Spleen (tissue), 13 donors: ENCODE data around the gene CDAN1. TPM values are rescaled to one million over a fixed set of nuclear protein-coding genes. Genes with fewer than 3 reads are reported as not detected.

Experiments used
- DNase-seq: peaks from one replicate; pipeline ENCODE4 v3.0.0-alpha.2; 2020
- H3K27ac ChIP-seq, 8 donors: fragments of 200-600 bp; sonication (generic) in 7 of 8; 1 replicate in 4 of 8; 2 replicates in 4 of 8; pipeline versions ENCODE4 v1.5.0 to v1.8.0; 2016 to 2021; ENCODE audit warnings: inconsistent platforms in 4 of 8, mild to moderate bottlenecking in 4 of 8, moderate library complexity in 1 of 8
- H3K27me3 ChIP-seq, 7 donors: fragments of 200-600 bp; sonication (generic) in 6 of 7; replicated peaks in 1 of 7; 1 replicate in 4 of 7; 2 replicates in 3 of 7; pipeline versions ENCODE4 v1.5.0 to v1.8.0; 2016 to 2021; ENCODE audit warnings: inconsistent platforms in 3 of 7, mild to moderate bottlenecking in 1 of 7
- H3K36me3 ChIP-seq, 6 donors: fragments of 200-600 bp; sonication (generic) in 5 of 6; 1 replicate in 4 of 6; 2 replicates in 2 of 6; pipeline versions ENCODE4 v1.5.0 to v1.8.0; 2016 to 2021; ENCODE audit warnings: inconsistent platforms in 2 of 6
- H3K4me1 ChIP-seq, 6 donors: fragments of 200-600 bp; sonication (generic) in 5 of 6; 1 replicate in 3 of 6; 2 replicates in 3 of 6; pipeline versions ENCODE4 v1.5.0 to v1.8.0; 2016 to 2021; ENCODE audit warnings: inconsistent platforms in 3 of 6
- H3K4me3 ChIP-seq, 8 donors: fragments of 200-600 bp; sonication (generic) in 7 of 8; 1 replicate in 4 of 8; 2 replicates in 4 of 8; pipeline versions ENCODE4 v1.5.0 to v1.8.0; 2016 to 2021; ENCODE audit warnings: inconsistent platforms in 4 of 8, mild to moderate bottlenecking in 4 of 8, moderate library complexity in 2 of 8
- H3K9me3 ChIP-seq, 8 donors: fragments of 200-600 bp; sonication (generic) in 7 of 8; 1 replicate in 4 of 8; 2 replicates in 4 of 8; pipeline versions ENCODE4 v1.5.0 to v1.8.0; 2016 to 2021; ENCODE audit warnings: inconsistent platforms in 4 of 8
- CTCF ChIP-seq, 11 experiments: fragments of 200-600 bp in 7 of 11; fragments of 450-650 bp in 4 of 11; sonication (generic) in 4 of 11; IDR thresholded peaks in 8 of 11; conservative IDR thresholded peaks in 3 of 11; 1 replicate in 7 of 11; 2 replicates in 4 of 11; pipeline versions ENCODE4 v1.4.0 to v1.8.0; 2016 to 2021; ENCODE audit warnings: antibody characterized with exemption in 11 of 11, inconsistent platforms in 4 of 11, mild to moderate bottlenecking in 1 of 11
- POLR2A ChIP-seq, 3 donors: fragments of 450-650 bp; IDR thresholded peaks; one replicate each; pipeline ENCODE4 v1.5.1; 2017; ENCODE audit warnings: antibody characterized with exemption in 3 of 3, mild to moderate bottlenecking in 1 of 3
- POLR2AphosphoS5 ChIP-seq, 3 donors: sonication (generic); formaldehyde crosslinking; IDR thresholded peaks; one replicate each; pipeline ENCODE4 v1.5.1; 2017; ENCODE audit warnings: antibody characterized with exemption in 3 of 3
- WGBS, 5 donors: extraction: QIAGEN DNeasy Blood & Tissue Kit in 3 of 5; methylation state at CpG; one replicate each; pipeline versions ENCODE4 v1.1.5 to v1.1.7; 2013 to 2018; 5-methylcytosine and 5-hydroxymethylcytosine counted together
- intact Hi-C: fragments of 100-400 bp; cut with DNase I; formaldehyde crosslinking; loops from one replicate; pipeline ENCODE4 v1.15.0; 2023; ENCODE audit warnings: low total_unique reads
- long read RNA-seq, 2 donors: transcript quantifications; one replicate each; lab custom pipeline, GENCODE V29; 2026
- polyA plus RNA-seq, 3 donors: library from polyadenylated mRNA; stranded (reverse); fragments of 200-250 nt; gene quantifications; one replicate each; pipeline ENCODE4 v1.2.1, GENCODE V29; 2013
- total RNA-seq, 7 donors: library from RNA; depleted of rRNA in 3 of 7; stranded (reverse); fragments of >200 nt in 3 of 7; fragmentation: NEBNext Ultra II Directional in 4 of 7; extraction: Animal tissue kit (Norgen Biotek cat#: 25700) in 4 of 7; gene quantifications; one replicate each; pipeline versions ENCODE4 v1.1.0 to v1.2.1, GENCODE V29; 2016 to 2021
- donor health status: healthy with polysubstance abuse.
- donor health status: DM: no; HTN: no; CAD: no; lungs with moderate emphysema.
- donor health status: DM: no; HTN: no; CAD: no.
- donor health status: Bipolar disorder and iron deficiency.
- donor health status: healthy.
- donor health status: DM: no; HTN: no; CAD: no.
- donor health status: DM: yes; HTN: yes; CAD: no.

CDAN1 gene
- total RNA-seq (10 to 100 TPM; 12.4 to 21.6 (median 18.3) TPM), polyA plus RNA-seq (10 to 100 TPM in 2 of 3 donors, 1 to 10 TPM in 1; 7.5 to 12.9 (median 12.1) TPM)
- long read RNA-seq, donor 1, transcript CDAN1-204 (1 exons, 2,076 nt), result major isoform, 11 of 12 reads
- long read RNA-seq, donor 1, partial matches to known transcripts, result 0 of 12 reads
- long read RNA-seq, donor 1, other reads (novel, unspliced or antisense), result 0 of 12 reads
- long read RNA-seq, donor 2, full-length matches to known transcripts, result 6 of 6 reads
- long read RNA-seq, donor 2, partial matches to known transcripts, result 0 of 6 reads
- long read RNA-seq, donor 2, other reads (novel, unspliced or antisense), result 0 of 6 reads

GRCh38 chr15:42736793-42737528, at the start of gene CDAN1:
Gene CDAN1 (minus strand): TSS chr15:42737128. CDS start chr15:42737102, 26 bp downstream.
- Histone ChIP-seq H3K36me3 (peaks cover 0 to 36% (median 21%) of the 10 kb centered on the region in 6 donors), H3K27me3 (no peaks in the 10 kb centered on the region), H3K9me3 (no peaks in the 10 kb centered on the region), H3K27ac (peak within 1 kb of the TSS; percentile 74 to 91 (median 86)), H3K4me3 (peak within 1 kb of the TSS; percentile 91 to 98 (median 96)), H3K4me1 (peaks cover 3 to 39% (median 26%) of the 10 kb centered on the region in 6 donors)
- DNase-seq, result peak; percentile 98
- no peak for TF ChIP-seq POLR2A (IDR thresholded peaks at IDR 0.05)
- TF ChIP-seq CTCF (IDR thresholded peaks at IDR 0.05 in 8 of 11, conservative IDR thresholded peaks at IDR 0.05 in 3 of 11), result peak in 2 of 11 experiments; percentile 2 to 16
- TF ChIP-seq POLR2AphosphoS5 (IDR thresholded peaks at IDR 0.05), result peak; percentile 90 to 91 (median 91)
- WGBS, 5 donors, result 0 to 1% (median 0%) methylated on average over 8 to 76 of the region's 76 CpGs
- intact Hi-C loops, result no loop called here

- intact Hi-C loops, result no loop called here
- no peak for DNase-seq
- Histone ChIP-seq H3K27ac (no peak overlapping the region), H3K4me1 (no peaks in the 10 kb centered on the region), H3K27me3 (no peaks in the 10 kb centered on the region), H3K9me3 (no peaks in the 10 kb centered on the region), H3K4me3 (no peak overlapping the region), H3K36me3 (peaks cover 0 to 61% (median 8%) of the 10 kb centered on the region in 6 donors)
- TF ChIP-seq POLR2A (IDR thresholded peaks at IDR 0.05) (no peak), CTCF (IDR thresholded peaks at IDR 0.05 in 8 of 11, conservative IDR thresholded peaks at IDR 0.05 in 3 of 11) (no peak), POLR2AphosphoS5 (IDR thresholded peaks at IDR 0.05) (no peak)
- 77 to 98% (median 85%) methylated on average over 2 of the region's 2 CpGs for WGBS, 5 donors
Measured at GRCh38 chr15:42785569-42785968, 48.6 kb upstream of the CDAN1 start.

- Histone ChIP-seq H3K27ac (no peak overlapping the region), H3K27me3 (no peaks in the 10 kb centered on the region), H3K9me3 (no peaks in the 10 kb centered on the region), H3K36me3 (peaks cover 0 to 55% (median 8%) of the 10 kb centered on the region in 6 donors), H3K4me3 (no peak overlapping the region), H3K4me1 (no peaks in the 10 kb centered on the region)
- intact Hi-C loops, result no loop called here
- no peak for TF ChIP-seq POLR2AphosphoS5 (IDR thresholded peaks at IDR 0.05)
- TF ChIP-seq CTCF (IDR thresholded peaks at IDR 0.05 in 8 of 11, conservative IDR thresholded peaks at IDR 0.05 in 3 of 11), result no peak
- no peak for TF ChIP-seq POLR2A (IDR thresholded peaks at IDR 0.05)
- WGBS, 5 donors, result 94 to 100% (median 98%) methylated on average over 1 of the region's 1 CpG
- DNase-seq, result no peak
Measured at GRCh38 chr15:42784705-42785104, 47.8 kb upstream of the CDAN1 start.

GRCh38 chr15:42782716-42783115, 45.8 kb upstream of the CDAN1 start:
- Histone ChIP-seq H3K27me3 (no peaks in the 10 kb centered on the region), H3K4me3 (no peak overlapping the region), H3K4me1 (no peaks in the 10 kb centered on the region), H3K27ac (no peak overlapping the region), H3K36me3 (peaks cover 0 to 40% (median 8%) of the 10 kb centered on the region in 6 donors), H3K9me3 (no peaks in the 10 kb centered on the region)
- DNase-seq, result no peak
- intact Hi-C loops, result no loop called here
- WGBS, 5 donors, result 95 to 98% (median 98%) methylated on average over 4 of the region's 4 CpGs
- TF ChIP-seq POLR2A (IDR thresholded peaks at IDR 0.05), result no peak
- TF ChIP-seq CTCF (IDR thresholded peaks at IDR 0.05 in 8 of 11, conservative IDR thresholded peaks at IDR 0.05 in 3 of 11), result no peak
- TF ChIP-seq POLR2AphosphoS5 (IDR thresholded peaks at IDR 0.05), result no peak
